ENCODE data around the gene HLA-DOB. TPM values are rescaled to one million over a fixed set of nuclear protein-coding genes. Genes with fewer than 3 reads are reported as not detected.

The HLA-DOB gene
- total and polyA plus RNA-seq, 10 donors, result 30.7 to 179 (median 48.2) TPM

DNA sequence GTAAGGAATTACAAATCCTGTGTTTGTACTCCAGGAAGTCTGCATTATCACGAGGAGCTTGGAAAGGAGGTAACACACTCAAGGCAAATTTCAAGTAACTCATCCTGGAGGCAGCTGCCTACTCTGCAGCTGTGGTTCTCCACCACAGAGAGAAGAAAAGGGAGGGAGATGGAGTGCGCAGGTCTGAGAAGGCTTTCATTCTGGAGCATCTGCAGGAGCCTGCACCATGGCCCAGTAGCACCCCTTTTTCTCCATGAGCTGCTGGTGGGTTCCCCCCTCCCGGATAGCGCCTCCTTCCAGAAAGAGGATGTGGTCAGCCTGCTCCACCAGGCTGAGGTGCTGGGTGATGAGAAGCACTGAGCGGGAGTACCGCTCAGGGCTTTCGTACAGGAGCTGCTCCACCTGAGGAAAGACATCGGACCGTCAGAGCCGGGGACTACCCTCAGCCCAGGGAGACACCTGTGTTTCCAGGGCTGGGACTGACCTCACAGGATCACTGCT lies 28.6 kb upstream of the HLA-DOB start:
- WGBS, 5 donors, result 6 to 15% (median 9%) methylated on average over 9 to 10 of the region's 10 CpGs
- peak overlapping the region; percentile 94 to 100 (median 99) for H3K27ac ChIP-seq
- peak overlapping the region; percentile 67 to 92 (median 84) for H3K4me3 ChIP-seq
- peaks cover 73 to 89% (median 85%) of the 10 kb centered on the region in 6 donors for H3K4me1 ChIP-seq
- H3K27me3 ChIP-seq (replicated peaks in 1 of 7), result no peaks in the 10 kb centered on the region
- intact Hi-C loops (cut with DNase I; ENCODE audit: low total_unique reads), result no loop called here
- peak; percentile 87 for DNase-seq
- no peak for TF ChIP-seq POLR2A (IDR thresholded peaks at IDR 0.05)
- TF ChIP-seq POLR2AphosphoS5 (IDR thresholded peaks at IDR 0.05), result peak; percentile 64 to 85 (median 82)
- no peaks in the 10 kb centered on the region for H3K9me3 ChIP-seq
- H3K36me3 ChIP-seq, result peaks cover 0 to 81% (median 74%) of the 10 kb centered on the region in 6 donors

DNA sequence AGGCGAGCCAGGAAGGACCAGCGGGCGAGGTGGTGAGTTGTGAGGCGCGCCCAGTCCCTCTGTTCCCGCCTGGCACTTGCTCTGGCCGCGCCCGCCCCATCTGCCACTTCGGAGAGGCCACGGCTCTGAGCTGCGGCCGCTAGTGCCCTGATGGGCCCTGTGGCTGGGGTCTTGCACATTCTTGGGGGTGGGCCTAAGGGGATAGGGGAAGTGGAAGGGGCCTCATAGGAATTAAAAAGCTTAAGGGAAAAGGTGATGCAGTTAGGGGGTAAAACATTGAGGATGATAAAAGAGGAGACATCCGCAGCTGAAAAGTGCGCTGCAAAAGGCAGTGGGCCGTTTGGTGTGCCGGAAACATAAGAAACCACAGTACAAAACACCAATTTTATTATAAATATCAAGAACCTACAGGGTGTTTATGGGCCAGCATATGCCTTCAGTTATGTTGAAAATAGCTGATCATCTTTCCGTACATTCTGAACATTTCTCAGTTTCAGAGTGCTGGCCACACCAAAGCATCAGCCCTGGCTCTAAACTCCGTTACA lies 28.1 kb upstream of the HLA-DOB start:
- Histone ChIP-seq H3K27me3 (replicated peaks in 1 of 7) (no peaks in the 10 kb centered on the region), H3K9me3 (no peaks in the 10 kb centered on the region), H3K27ac (peak overlapping the region; percentile 94 to 100 (median 99)), H3K4me1 (peaks cover 73 to 89% (median 85%) of the 10 kb centered on the region in 6 donors), H3K36me3 (peaks cover 0 to 81% (median 72%) of the 10 kb centered on the region in 6 donors), H3K4me3 (peak overlapping the region; percentile 67 to 92 (median 84))
- intact Hi-C loops (cut with DNase I; ENCODE audit: low total_unique reads), result no loop called here
- no peak for DNase-seq
- TF ChIP-seq, protein P1, sequence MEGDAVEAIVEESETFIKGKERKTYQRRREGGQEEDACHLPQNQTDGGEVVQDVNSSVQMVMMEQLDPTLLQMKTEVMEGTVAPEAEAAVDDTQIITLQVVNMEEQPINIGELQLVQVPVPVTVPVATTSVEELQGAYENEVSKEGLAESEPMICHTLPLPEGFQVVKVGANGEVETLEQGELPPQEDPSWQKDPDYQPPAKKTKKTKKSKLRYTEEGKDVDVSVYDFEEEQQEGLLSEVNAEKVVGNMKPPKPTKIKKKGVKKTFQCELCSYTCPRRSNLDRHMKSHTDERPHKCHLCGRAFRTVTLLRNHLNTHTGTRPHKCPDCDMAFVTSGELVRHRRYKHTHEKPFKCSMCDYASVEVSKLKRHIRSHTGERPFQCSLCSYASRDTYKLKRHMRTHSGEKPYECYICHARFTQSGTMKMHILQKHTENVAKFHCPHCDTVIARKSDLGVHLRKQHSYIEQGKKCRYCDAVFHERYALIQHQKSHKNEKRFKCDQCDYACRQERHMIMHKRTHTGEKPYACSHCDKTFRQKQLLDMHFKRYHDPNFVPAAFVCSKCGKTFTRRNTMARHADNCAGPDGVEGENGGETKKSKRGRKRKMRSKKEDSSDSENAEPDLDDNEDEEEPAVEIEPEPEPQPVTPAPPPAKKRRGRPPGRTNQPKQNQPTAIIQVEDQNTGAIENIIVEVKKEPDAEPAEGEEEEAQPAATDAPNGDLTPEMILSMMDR (IDR thresholded peaks at IDR 0.05 in 8 of 11, conservative IDR thresholded peaks at IDR 0.05 in 3 of 11), result peak in 2 of 11 experiments; percentile 3 to 4
- TF ChIP-seq POLR2AphosphoS5 (IDR thresholded peaks at IDR 0.05), result peak in 2 of 3 donors; percentile 96 to 97
- TF ChIP-seq POLR2A (IDR thresholded peaks at IDR 0.05), result peak in 1 of 3 donors; percentile 1
- 2 to 6% (median 3%) methylated on average over 18 to 19 of the region's 19 CpGs for WGBS, 5 donors

DNA sequence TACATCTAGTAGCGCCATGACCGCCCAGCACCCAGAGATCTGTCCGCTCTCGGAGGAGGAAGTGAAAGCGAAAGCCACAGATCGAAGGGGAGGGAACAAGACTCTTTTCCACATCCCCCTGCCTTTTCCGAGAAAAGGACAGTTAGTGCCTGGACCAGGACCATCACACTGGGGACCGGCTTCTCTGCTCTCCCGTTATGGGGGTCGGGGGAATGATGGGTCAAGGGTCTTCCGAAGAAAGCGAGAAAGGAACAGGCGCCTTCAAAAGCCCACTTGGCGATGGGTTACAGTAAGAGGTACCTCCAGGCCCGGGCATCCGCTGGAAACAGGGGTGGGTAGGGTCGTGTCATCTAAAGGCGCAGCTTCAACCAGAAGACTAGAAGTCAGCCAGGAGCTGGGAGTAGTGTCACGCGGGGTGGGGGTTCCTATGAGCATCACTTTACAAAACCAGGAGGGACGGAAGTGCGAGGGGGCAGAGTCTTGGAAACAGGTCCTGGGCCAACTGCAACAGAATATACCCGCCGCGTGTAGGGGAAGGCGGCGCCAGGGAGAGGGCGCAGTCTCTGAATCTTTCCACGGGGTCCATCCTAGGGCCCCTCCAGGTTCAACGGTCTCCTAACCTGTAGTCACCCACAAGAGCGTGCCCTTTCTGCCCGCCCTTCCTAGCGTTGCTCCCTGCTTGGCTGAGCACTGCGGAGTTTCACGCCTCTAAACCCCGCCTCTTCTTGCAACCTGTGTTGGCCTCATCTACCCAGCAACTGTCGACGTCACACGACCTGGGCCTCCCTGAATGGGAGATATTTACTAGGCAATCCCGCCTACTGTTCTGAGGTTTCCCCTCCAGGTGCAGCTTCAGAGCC lies 27.4 kb upstream of the HLA-DOB start, which contains the start of gene PSMB8:
Gene PSMB8, minus strand, starts transcription at position 69 of the 860 bp plus-strand sequence. Its CDS starts 51 bp downstream, at position 18.
- DNase-seq, result peak; percentile 99
- peak within 1 kb of the TSS; percentile 67 to 92 (median 84) for H3K4me3 ChIP-seq
- TF ChIP-seq POLR2A (IDR thresholded peaks at IDR 0.05) (peak; percentile 63 to 92 (median 72)), POLR2AphosphoS5 (IDR thresholded peaks at IDR 0.05) (peak in 2 of 3 donors; percentile 99)
- TF ChIP-seq, protein P1 (IDR thresholded peaks at IDR 0.05 in 8 of 11, conservative IDR thresholded peaks at IDR 0.05 in 3 of 11), result peak in 6 of 11 experiments; percentile 6 to 48 (median 36)
- no peaks in the 10 kb centered on the region for H3K27me3 ChIP-seq (replicated peaks in 1 of 7)
- WGBS, 5 donors, result 0 to 1% (median 0%) methylated on average over 32 to 40 of the region's 40 CpGs
- H3K4me1 ChIP-seq, result peaks cover 66 to 89% (median 85%) of the 10 kb centered on the region in 6 donors
- peaks cover 0 to 76% (median 65%) of the 10 kb centered on the region in 6 donors for H3K36me3 ChIP-seq
- H3K9me3 ChIP-seq, result no peaks in the 10 kb centered on the region
- H3K27ac ChIP-seq, result peak within 1 kb of the TSS; percentile 94 to 100 (median 99)
- intact Hi-C loops (cut with DNase I; ENCODE audit: low total_unique reads), result no loop called here

DNA sequence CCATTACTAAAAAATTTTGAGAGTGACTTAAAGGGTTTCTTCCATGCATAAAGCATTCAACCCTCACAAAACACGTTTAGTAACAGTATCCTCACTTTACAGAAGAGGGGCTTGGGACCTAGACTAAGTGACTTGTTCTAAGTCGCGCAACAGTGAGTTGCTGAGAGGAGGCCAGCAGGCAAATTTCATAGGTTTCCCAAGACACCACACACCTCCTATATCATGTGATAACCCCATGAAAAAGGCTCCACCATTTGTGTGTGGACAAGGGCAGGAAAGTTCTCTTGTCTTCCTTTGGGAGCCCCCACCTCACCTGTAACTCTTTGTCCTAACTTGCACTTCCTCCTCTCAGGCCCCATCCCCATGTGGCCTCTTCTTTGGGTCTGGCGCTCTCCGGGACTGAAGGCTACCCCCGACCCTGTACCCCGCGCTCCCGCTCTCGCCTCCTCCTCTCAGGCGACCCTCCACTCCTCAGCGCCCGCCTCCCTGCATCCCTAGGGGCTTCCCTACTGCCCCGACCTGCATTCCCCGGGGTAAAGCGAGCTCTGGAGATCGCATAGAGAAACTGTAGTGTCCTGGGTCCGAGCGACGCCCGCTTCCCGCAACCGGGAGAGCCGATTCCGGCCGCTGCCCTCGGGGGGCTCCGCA lies 26.7 kb upstream of the HLA-DOB start:
- Histone ChIP-seq H3K4me3 (peak overlapping the region; percentile 67 to 92 (median 84)), H3K4me1 (peaks cover 64 to 88% (median 83%) of the 10 kb centered on the region in 6 donors), H3K36me3 (peaks cover 0 to 69% (median 57%) of the 10 kb centered on the region in 6 donors), H3K27me3 (replicated peaks in 1 of 7) (no peaks in the 10 kb centered on the region), H3K27ac (peak overlapping the region; percentile 94 to 100 (median 99)), H3K9me3 (no peaks in the 10 kb centered on the region)
- intact Hi-C loops (cut with DNase I; ENCODE audit: low total_unique reads), result no loop called here
- TF ChIP-seq, protein P1 (IDR thresholded peaks at IDR 0.05 in 8 of 11, conservative IDR thresholded peaks at IDR 0.05 in 3 of 11), result no peak
- TF ChIP-seq POLR2A (IDR thresholded peaks at IDR 0.05) (no peak), POLR2AphosphoS5 (IDR thresholded peaks at IDR 0.05) (peak in 2 of 3 donors; percentile 65 to 80)
- peak; percentile 93 for DNase-seq
- 2 to 3% (median 2%) methylated on average over 25 to 28 of the region's 28 CpGs for WGBS, 5 donors

Data from spleen (tissue), 11 donors.